Measurements from ENCODE around the gene TMEM151A. TPM values are rescaled to one million over a fixed set of nuclear protein-coding genes. Genes with fewer than 3 reads are reported as not detected.
"Not testable (repeated sequence)": the region's sequence is repeated elsewhere in the genome, so short reads cannot be mapped to it uniquely, and the experiment has no call there.

Gene TMEM151A
- total and polyA plus RNA-seq, 2 experiments from 2014 or later: 1.0 to 4.4 TPM

DNA sequence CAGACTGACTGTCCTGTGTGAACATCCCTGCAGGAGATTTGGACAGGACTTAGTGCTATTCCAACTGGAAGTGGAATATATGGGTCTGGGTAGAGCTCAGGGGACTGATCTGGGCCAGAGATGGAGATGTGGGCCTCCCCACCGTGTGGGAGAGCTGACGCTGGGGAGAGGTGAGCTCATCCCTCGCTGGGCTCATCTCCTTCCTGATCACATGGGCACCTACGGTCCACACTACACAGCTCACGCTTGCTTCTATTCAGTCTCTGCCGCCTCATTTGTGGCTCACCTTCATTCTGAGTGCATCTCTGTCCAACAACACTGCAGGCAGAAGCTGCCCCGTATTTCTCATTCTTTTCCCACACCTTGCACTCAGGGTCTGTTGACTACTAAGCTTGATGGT lies 39.9 kb upstream of the TMEM151A start:
- Histone ChIP-seq H4K20me1 (replicated peaks; ENCODE audit: insufficient read depth) (no peaks in the 10 kb centered on the region; the same call in 1 of the 2 replicates), H3K4me3 (no peak overlapping the region), H3K4me1 (ENCODE audit: insufficient read depth) (peaks cover 9% of the 10 kb centered on the region), H3K4me2 (no peak overlapping the region), H3F3A (replicated peaks; ENCODE audit: low read depth) (peaks cover 9% of the 10 kb centered on the region; the same call in 1 of the 2 replicates), H3K9me2 (ENCODE audit: insufficient read depth) (no peaks in the 10 kb centered on the region), H3K27me3 (ENCODE audit: insufficient read depth) (no peaks in the 10 kb centered on the region), H3K79me2 (replicated peaks; ENCODE audit: insufficient read depth) (no peaks in the 10 kb centered on the region), H3K36me3 (ENCODE audit: insufficient read depth) (no peaks in the 10 kb centered on the region), H3K27ac (ENCODE audit: low read depth) (no peak overlapping the region), H2AFZ (no peak overlapping the region)
- no peak for DNase-seq (ENCODE audit: low spot score)
- peaks cover 14% of the 10 kb centered on the region for H3K27me3 Mint-ChIP-seq (ENCODE audit: insufficient read depth, low read depth, poor library complexity)
- H3K27ac Mint-ChIP-seq: no peak overlapping the region
- ATAC-seq: peak; percentile 32; the same call in 1 of the 3 replicates
- no peak for TF ChIP-seq EZH2 (IDR thresholded peaks at IDR 0.05; ENCODE audit: low read depth, unreplicated experiment)
- TF ChIP-seq, protein P1, sequence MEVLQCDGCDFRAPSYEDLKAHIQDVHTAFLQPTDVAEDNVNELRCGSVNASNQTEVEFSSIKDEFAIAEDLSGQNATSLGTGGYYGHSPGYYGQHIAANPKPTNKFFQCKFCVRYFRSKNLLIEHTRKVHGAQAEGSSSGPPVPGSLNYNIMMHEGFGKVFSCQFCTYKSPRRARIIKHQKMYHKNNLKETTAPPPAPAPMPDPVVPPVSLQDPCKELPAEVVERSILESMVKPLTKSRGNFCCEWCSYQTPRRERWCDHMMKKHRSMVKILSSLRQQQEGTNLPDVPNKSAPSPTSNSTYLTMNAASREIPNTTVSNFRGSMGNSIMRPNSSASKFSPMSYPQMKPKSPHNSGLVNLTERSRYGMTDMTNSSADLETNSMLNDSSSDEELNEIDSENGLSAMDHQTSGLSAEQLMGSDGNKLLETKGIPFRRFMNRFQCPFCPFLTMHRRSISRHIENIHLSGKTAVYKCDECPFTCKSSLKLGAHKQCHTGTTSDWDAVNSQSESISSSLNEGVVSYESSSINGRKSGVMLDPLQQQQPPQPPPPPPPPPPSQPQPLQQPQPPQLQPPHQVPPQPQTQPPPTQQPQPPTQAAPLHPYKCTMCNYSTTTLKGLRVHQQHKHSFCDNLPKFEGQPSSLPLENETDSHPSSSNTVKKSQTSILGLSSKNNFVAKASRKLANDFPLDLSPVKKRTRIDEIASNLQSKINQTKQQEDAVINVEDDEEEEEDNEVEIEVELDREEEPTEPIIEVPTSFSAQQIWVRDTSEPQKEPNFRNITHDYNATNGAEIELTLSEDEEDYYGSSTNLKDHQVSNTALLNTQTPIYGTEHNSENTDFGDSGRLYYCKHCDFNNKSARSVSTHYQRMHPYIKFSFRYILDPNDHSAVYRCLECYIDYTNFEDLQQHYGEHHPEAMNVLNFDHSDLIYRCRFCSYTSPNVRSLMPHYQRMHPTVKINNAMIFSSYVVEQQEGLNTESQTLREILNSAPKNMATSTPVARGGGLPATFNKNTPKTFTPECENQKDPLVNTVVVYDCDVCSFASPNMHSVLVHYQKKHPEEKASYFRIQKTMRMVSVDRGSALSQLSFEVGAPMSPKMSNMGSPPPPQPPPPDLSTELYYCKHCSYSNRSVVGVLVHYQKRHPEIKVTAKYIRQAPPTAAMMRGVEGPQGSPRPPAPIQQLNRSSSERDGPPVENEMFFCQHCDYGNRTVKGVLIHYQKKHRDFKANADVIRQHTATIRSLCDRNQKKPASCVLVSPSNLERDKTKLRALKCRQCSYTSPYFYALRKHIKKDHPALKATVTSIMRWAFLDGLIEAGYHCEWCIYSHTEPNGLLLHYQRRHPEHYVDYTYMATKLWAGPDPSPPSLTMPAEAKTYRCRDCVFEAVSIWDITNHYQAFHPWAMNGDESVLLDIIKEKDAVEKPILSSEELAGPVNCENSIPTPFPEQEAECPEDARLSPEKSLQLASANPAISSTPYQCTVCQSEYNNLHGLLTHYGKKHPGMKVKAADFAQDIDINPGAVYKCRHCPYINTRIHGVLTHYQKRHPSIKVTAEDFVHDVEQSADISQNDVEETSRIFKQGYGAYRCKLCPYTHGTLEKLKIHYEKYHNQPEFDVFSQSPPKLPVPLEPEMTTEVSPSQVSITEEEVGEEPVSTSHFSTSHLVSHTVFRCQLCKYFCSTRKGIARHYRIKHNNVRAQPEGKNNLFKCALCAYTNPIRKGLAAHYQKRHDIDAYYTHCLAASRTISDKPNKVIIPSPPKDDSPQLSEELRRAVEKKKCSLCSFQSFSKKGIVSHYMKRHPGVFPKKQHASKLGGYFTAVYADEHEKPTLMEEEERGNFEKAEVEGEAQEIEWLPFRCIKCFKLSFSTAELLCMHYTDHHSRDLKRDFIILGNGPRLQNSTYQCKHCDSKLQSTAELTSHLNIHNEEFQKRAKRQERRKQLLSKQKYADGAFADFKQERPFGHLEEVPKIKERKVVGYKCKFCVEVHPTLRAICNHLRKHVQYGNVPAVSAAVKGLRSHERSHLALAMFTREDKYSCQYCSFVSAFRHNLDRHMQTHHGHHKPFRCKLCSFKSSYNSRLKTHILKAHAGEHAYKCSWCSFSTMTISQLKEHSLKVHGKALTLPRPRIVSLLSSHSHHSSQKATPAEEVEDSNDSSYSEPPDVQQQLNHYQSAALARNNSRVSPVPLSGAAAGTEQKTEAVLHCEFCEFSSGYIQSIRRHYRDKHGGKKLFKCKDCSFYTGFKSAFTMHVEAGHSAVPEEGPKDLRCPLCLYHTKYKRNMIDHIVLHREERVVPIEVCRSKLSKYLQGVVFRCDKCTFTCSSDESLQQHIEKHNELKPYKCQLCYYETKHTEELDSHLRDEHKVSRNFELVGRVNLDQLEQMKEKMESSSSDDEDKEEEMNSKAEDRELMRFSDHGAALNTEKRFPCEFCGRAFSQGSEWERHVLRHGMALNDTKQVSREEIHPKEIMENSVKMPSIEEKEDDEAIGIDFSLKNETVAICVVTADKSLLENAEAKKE (CRISPR knock-in tag; IDR thresholded peaks at IDR 0.05): no peak
- TF ChIP-seq, protein P2, sequence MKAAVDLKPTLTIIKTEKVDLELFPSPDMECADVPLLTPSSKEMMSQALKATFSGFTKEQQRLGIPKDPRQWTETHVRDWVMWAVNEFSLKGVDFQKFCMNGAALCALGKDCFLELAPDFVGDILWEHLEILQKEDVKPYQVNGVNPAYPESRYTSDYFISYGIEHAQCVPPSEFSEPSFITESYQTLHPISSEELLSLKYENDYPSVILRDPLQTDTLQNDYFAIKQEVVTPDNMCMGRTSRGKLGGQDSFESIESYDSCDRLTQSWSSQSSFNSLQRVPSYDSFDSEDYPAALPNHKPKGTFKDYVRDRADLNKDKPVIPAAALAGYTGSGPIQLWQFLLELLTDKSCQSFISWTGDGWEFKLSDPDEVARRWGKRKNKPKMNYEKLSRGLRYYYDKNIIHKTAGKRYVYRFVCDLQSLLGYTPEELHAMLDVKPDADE (IDR thresholded peaks at IDR 0.05): no peak
- no peak for TF ChIP-seq POLR2AphosphoS5 (IDR thresholded peaks at IDR 0.05; ENCODE audit: low read depth)
- TF ChIP-seq JUNB (IDR thresholded peaks at IDR 0.05; ENCODE audit: unreplicated experiment): no peak
- no peak for TF ChIP-seq ZNF114 (CRISPR knock-in tag; IDR thresholded peaks at IDR 0.05)
- no peak for TF ChIP-seq NANOG (IDR thresholded peaks at IDR 0.05; ENCODE audit: borderline replicate concordance)
- no peak for TF ChIP-seq ZNF331 (CRISPR knock-in tag; IDR thresholded peaks at IDR 0.05; ENCODE audit: low read depth)
- no peak for TF ChIP-seq EZH2phosphoT487 (IDR thresholded peaks at IDR 0.05; ENCODE audit: unreplicated experiment)
- no peaks in the 10 kb centered on the region; the same call in 2 of the 3 replicates for H3K9me3 Mint-ChIP-seq
- H3K4me3 Mint-ChIP-seq: no peak overlapping the region
- peaks cover 12% of the 10 kb centered on the region for H3K4me1 Mint-ChIP-seq
- H3K36me3 Mint-ChIP-seq (ENCODE audit: low read depth): no peaks in the 10 kb centered on the region

DNA sequence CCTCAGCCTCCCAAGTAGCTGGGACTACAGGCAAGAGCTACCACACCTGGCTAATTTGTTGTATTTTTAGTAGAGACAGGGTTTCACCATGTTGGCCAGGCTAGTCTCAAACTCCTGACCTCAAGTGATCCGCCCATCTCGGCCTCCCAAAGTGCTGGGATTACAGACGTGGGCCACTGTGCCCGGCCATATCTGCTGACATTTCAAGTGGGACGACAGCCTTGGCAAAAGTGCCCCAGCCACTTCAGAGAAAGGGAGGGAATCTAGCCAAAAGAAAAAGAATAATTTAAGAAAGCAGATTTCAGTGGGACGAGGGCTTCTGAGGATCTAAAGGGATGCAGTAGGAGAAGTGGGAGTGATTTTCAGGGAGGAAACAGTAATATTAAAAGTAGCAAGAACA lies 38.6 kb upstream of the TMEM151A start:
- H3K36me3 ChIP-seq (ENCODE audit: insufficient read depth); H3F3A ChIP-seq (replicated peaks; ENCODE audit: low read depth); H2AFZ ChIP-seq; H3K4me1 ChIP-seq (ENCODE audit: insufficient read depth); H3K4me3 ChIP-seq; H4K20me1 ChIP-seq (replicated peaks; ENCODE audit: insufficient read depth); DNase-seq (ENCODE audit: low spot score); ATAC-seq; H3K79me2 ChIP-seq (replicated peaks; ENCODE audit: insufficient read depth); H3K9me3 Mint-ChIP-seq; H3K27me3 ChIP-seq (ENCODE audit: insufficient read depth); H3K27ac ChIP-seq (ENCODE audit: low read depth); H3K9me2 ChIP-seq (ENCODE audit: insufficient read depth); H3K4me3 Mint-ChIP-seq; H3K4me2 ChIP-seq; H3K27ac Mint-ChIP-seq; H3K36me3 Mint-ChIP-seq (ENCODE audit: low read depth): not testable (repeated sequence)
- Mint-ChIP-seq H3K4me1 (peaks cover 13% of the 10 kb centered on the region), H3K27me3 (ENCODE audit: insufficient read depth, low read depth, poor library complexity) (peaks cover 20% of the 10 kb centered on the region)
